Activated T-cell treated with anti-CD3 and anti-CD28 coated beads for 4 hours (primary cell): Measurements from ENCODE around the gene MTPN.

Experiments used
- DNase-seq: peaks from one replicate; pipeline ENCODE4 v3.0.0-alpha.2; 2020

MTPN gene

GRCh38 chr7:135878284-135878683, 98.9 kb downstream of the MTPN start:
- no peak for DNase-seq

DNA sequence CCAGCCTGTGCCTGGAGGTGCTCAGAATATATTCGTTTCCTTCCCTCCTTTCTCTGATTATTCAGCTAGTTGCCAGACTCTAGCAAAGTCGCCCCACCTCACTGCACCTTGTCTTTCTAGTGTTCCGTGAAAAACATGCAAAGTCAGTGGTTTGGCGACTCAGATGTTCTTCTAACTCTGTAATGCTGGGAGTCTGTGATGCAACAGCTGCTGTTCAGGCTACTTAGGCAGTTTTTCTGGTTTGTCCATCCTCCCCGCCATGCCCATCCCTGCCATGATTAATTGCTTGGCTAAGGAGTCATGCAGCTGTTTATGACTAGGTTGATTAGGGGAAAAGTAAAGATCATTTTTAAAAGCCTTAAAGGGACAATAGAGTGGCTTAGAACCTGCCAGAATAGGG, 99.4 kb downstream of the MTPN start:
- no peak for DNase-seq
